Measurements from ENCODE around the gene TMEM25.

- no peak for TF ChIP-seq CTCF (IDR thresholded peaks at IDR 0.05; ENCODE audit: extremely low read depth in 1 of 2, insufficient read depth in 1 of 2, low read depth in 1 of 2, low read length in 2 of 2)
- TF ChIP-seq EZH2 (IDR thresholded peaks at IDR 0.05; ENCODE audit: borderline replicate concordance, low read depth, low read length, severe bottlenecking) = no peak
Observed at GRCh38 chr11:118514103-118514502, 16.9 kb upstream of the TMEM25 start.

Measured in endothelial cell of umbilical vein (primary cell).